Liver (tissue), 9 donors: Measurements from ENCODE around the gene F8. TPM values are rescaled to one million over a fixed set of nuclear protein-coding genes. Genes with fewer than 3 reads are reported as not detected.

Source experiments
- DNase-seq: peaks from one replicate; pipeline ENCODE4 v3.0.0-alpha.2; 2017; ENCODE audit warnings: low spot score
- H3K27ac ChIP-seq, 2 donors: one replicate each; pipeline ENCODE4 v1.7.0; 2013; ENCODE audit warnings: inconsistent platforms in 2 of 2, low read length in 2 of 2, control low read depth in 1 of 2, low read depth in 1 of 2, mild to moderate bottlenecking in 1 of 2
- H3K27me3 ChIP-seq, 4 donors: one replicate each; pipeline versions ENCODE4 v1.6.1 to v1.7.0; 2013; ENCODE audit warnings: low read length in 3 of 4, inconsistent platforms in 1 of 4, mild to moderate bottlenecking in 1 of 4, moderate library complexity in 1 of 4; ENCODE audit not compliant: control insufficient read depth in 4 of 4, insufficient read depth in 4 of 4
- H3K36me3 ChIP-seq, 4 donors: one replicate each; pipeline versions ENCODE4 v1.6.1 to v1.7.0; 2013; ENCODE audit warnings: low read length in 3 of 4, mild to moderate bottlenecking in 3 of 4, low read depth in 1 of 4, moderate library complexity in 1 of 4; ENCODE audit not compliant: control insufficient read depth in 4 of 4, insufficient read depth in 3 of 4
- H3K4me1 ChIP-seq, 4 donors: one replicate each; pipeline versions ENCODE4 v1.6.1 to v1.7.0; 2013; ENCODE audit warnings: low read length in 3 of 4, mild to moderate bottlenecking in 3 of 4, moderate library complexity in 1 of 4; ENCODE audit not compliant: control insufficient read depth in 4 of 4, insufficient read depth in 4 of 4
- H3K4me3 ChIP-seq, 3 donors: one replicate each; pipeline versions ENCODE4 v1.6.1 to v1.7.0; 2013; ENCODE audit warnings: low read length in 3 of 3, control low read depth in 1 of 3, low read depth in 1 of 3, mild to moderate bottlenecking in 1 of 3
- H3K9ac ChIP-seq, 2 donors: one replicate each; pipeline ENCODE4 v1.7.0; 2013; ENCODE audit warnings: low read length in 2 of 2, mild to moderate bottlenecking in 2 of 2, moderate library complexity in 2 of 2, control low read depth in 1 of 2, low read depth in 1 of 2
- H3K9me3 ChIP-seq, 4 donors: one replicate each; pipeline versions ENCODE4 v1.6.1 to v1.7.0; 2013; ENCODE audit warnings: low read length in 3 of 4; ENCODE audit not compliant: control insufficient read depth in 4 of 4
- EGR1 ChIP-seq, 2 donors: IDR thresholded peaks; 2 replicates each; pipeline ENCODE4 v1.6.1; 2016 to 2018; ENCODE audit warnings: antibody characterized with exemption in 2 of 2, low read depth in 2 of 2
- FOXA1 ChIP-seq: IDR thresholded peaks from 2 replicates; pipeline ENCODE4 v1.6.1; 2016; ENCODE audit warnings: antibody characterized with exemption
- FOXA2 ChIP-seq: IDR thresholded peaks from 2 replicates; pipeline ENCODE4 v1.6.1; 2016; ENCODE audit warnings: antibody characterized with exemption
- GABPA ChIP-seq, 2 donors: IDR thresholded peaks in 1 of 2; conservative IDR thresholded peaks in 1 of 2; 2 replicates each; pipeline ENCODE4 v1.6.1; 2016; ENCODE audit warnings: antibody characterized with exemption in 2 of 2, mild to moderate bottlenecking in 1 of 2, moderate library complexity in 1 of 2
- HNF4A ChIP-seq, 2 donors: conservative IDR thresholded peaks; 2 replicates each; pipeline ENCODE4 v1.6.1; 2016; ENCODE audit warnings: antibody characterized with exemption in 2 of 2, mild to moderate bottlenecking in 2 of 2
- MAX ChIP-seq: IDR thresholded peaks from 2 replicates; pipeline ENCODE4 v1.6.1; 2016; ENCODE audit warnings: antibody characterized with exemption
- NR2F2 ChIP-seq: IDR thresholded peaks from 2 replicates; pipeline ENCODE4 v1.6.1; 2016; ENCODE audit warnings: antibody characterized with exemption
- RAD21 ChIP-seq, 2 donors: IDR thresholded peaks; 2 replicates each; pipeline ENCODE4 v1.6.1; 2016; ENCODE audit warnings: antibody characterized with exemption in 2 of 2, mild to moderate bottlenecking in 2 of 2
- REST ChIP-seq: IDR thresholded peaks from 2 replicates; pipeline ENCODE4 v1.6.1; 2016; ENCODE audit warnings: antibody characterized with exemption, mild to moderate bottlenecking
- RXRA ChIP-seq, 2 donors: IDR thresholded peaks; 2 replicates each; pipeline ENCODE4 v1.6.1; 2017 to 2018; ENCODE audit warnings: antibody characterized with exemption in 2 of 2, mild to moderate bottlenecking in 1 of 2
- SP1 ChIP-seq: IDR thresholded peaks from 2 replicates; pipeline ENCODE4 v1.6.1; 2018; ENCODE audit warnings: antibody characterized with exemption, mild to moderate bottlenecking
- TAF1 ChIP-seq: conservative IDR thresholded peaks from 2 replicates; pipeline ENCODE4 v1.6.1; 2016; ENCODE audit warnings: antibody characterized with exemption, mild to moderate bottlenecking
- YY1 ChIP-seq: IDR thresholded peaks from 2 replicates; pipeline ENCODE4 v1.6.1; 2016; ENCODE audit warnings: antibody characterized with exemption, mild to moderate bottlenecking
- ZBTB33 ChIP-seq: IDR thresholded peaks from 2 replicates; pipeline ENCODE4 v1.6.1; 2016; ENCODE audit warnings: antibody characterized with exemption
- WGBS: extraction: QIAGEN DNeasy Blood & Tissue Kit; methylation state at CpG from one replicate; pipeline ENCODE4 v1.1.7; 2013; 5-methylcytosine and 5-hydroxymethylcytosine counted together
- polyA plus RNA-seq, 2 donors: library from polyadenylated mRNA; stranded (reverse) in 1 of 2; unstranded in 1 of 2; fragments of 200-250 nt in 1 of 2; fragments of >200 nt in 1 of 2; fragmentation: Nextera tagmentation in 1 of 2; extraction: Ambion mirVana in 1 of 2; gene quantifications; one replicate each; pipeline versions ENCODE4 v1.2.1 to v1.2.3, GENCODE V29; 2013 to 2015
- total RNA-seq, 2 donors: library from RNA; depleted of rRNA; stranded (reverse); fragments of >200 nt; gene quantifications; one replicate each; pipeline ENCODE4 v1.2.3, GENCODE V29; 2014
- TF ChIP-seq, protein P1 (sequence below): fragments of 150-350 bp; IDR thresholded peaks from 2 replicates; pipeline ENCODE4 v1.5.1; 2017; ENCODE audit warnings: improper control_type of control experiment, low read depth, low read length; ENCODE audit not compliant: missing input control
- TF ChIP-seq, protein P2 (sequence below): IDR thresholded peaks from 2 replicates; pipeline ENCODE4 v1.6.1; 2016; ENCODE audit warnings: antibody characterized with exemption
- donor health status: healthy.
- donor health status: healthy.
- donor health status: healthy.
- donor health status: healthy.
- donor health status: healthy.

F8 gene
- total and polyA plus RNA-seq, 4 donors, result 8.0 to 22.3 (median 13.8) TPM

- H3K4me3 ChIP-seq, result no peak overlapping the region
- TF ChIP-seq REST (no peak), FOXA1 (no peak), HNF4A (conservative IDR thresholded peaks at IDR 0.05) (no peak), GABPA (IDR thresholded peaks at IDR 0.05 in 1 of 2, conservative IDR thresholded peaks at IDR 0.05 in 1 of 2) (no peak), FOXA2 (no peak), RXRA (IDR thresholded peaks at IDR 0.05) (no peak), RAD21 (IDR thresholded peaks at IDR 0.05) (no peak), YY1 (no peak), TAF1 (no peak)
- TF ChIP-seq, protein P1, sequence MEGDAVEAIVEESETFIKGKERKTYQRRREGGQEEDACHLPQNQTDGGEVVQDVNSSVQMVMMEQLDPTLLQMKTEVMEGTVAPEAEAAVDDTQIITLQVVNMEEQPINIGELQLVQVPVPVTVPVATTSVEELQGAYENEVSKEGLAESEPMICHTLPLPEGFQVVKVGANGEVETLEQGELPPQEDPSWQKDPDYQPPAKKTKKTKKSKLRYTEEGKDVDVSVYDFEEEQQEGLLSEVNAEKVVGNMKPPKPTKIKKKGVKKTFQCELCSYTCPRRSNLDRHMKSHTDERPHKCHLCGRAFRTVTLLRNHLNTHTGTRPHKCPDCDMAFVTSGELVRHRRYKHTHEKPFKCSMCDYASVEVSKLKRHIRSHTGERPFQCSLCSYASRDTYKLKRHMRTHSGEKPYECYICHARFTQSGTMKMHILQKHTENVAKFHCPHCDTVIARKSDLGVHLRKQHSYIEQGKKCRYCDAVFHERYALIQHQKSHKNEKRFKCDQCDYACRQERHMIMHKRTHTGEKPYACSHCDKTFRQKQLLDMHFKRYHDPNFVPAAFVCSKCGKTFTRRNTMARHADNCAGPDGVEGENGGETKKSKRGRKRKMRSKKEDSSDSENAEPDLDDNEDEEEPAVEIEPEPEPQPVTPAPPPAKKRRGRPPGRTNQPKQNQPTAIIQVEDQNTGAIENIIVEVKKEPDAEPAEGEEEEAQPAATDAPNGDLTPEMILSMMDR, result no peak
- TF ChIP-seq, protein P2, sequence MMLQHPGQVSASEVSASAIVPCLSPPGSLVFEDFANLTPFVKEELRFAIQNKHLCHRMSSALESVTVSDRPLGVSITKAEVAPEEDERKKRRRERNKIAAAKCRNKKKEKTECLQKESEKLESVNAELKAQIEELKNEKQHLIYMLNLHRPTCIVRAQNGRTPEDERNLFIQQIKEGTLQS, result no peak
- WGBS, result 50% methylated on average over 5 of the region's 5 CpGs
- DNase-seq, result no peak
- H3K9ac ChIP-seq, result no peak overlapping the region
- H3K27ac ChIP-seq, result no peak overlapping the region
- no peaks in the 10 kb centered on the region for H3K27me3 ChIP-seq
- H3K9me3 ChIP-seq, result no peaks in the 10 kb centered on the region
- no peaks in the 10 kb centered on the region for H3K4me1 ChIP-seq
- H3K36me3 ChIP-seq, result no peaks in the 10 kb centered on the region
Measured at GRCh38 chrX:154815274-154815818, 207.2 kb downstream of the F8 start.

- Histone ChIP-seq H3K9me3 (no peaks in the 10 kb centered on the region), H3K27ac (no peak overlapping the region), H3K4me1 (no peaks in the 10 kb centered on the region), H3K9ac (no peak overlapping the region), H3K4me3 (no peak overlapping the region), H3K36me3 (no peaks in the 10 kb centered on the region), H3K27me3 (no peaks in the 10 kb centered on the region)
- no peak for DNase-seq
- TF ChIP-seq, protein P2, result no peak
- TF ChIP-seq, protein P1, result no peak
- TF ChIP-seq RAD21 (IDR thresholded peaks at IDR 0.05) (no peak), ZBTB33 (no peak), EGR1 (IDR thresholded peaks at IDR 0.05; ENCODE audit: low read depth in 2 of 2) (no peak), SP1 (no peak), FOXA1 (no peak), HNF4A (conservative IDR thresholded peaks at IDR 0.05) (no peak), FOXA2 (no peak), TAF1 (no peak), MAX (no peak), NR2F2 (no peak)
- WGBS, result 51% methylated on average over 1 of the region's 1 CpG
Measured at GRCh38 chrX:154813801-154814200, 208.7 kb downstream of the F8 start.
